Upper lobe of left lung (tissue), 4 donors: ENCODE measurements around the gene ZNF431.

Experiments used
- CTCF ChIP-seq, 6 experiments: fragments of 450-650 bp in 4 of 6; fragments of 200-600 bp in 2 of 6; sonication (generic) in 2 of 6; IDR thresholded peaks; one replicate each; pipeline ENCODE4 v1.5.1; 2016 to 2019; ENCODE audit warnings: antibody characterized with exemption in 6 of 6
- EP300 ChIP-seq, 4 donors: sonication (generic); formaldehyde crosslinking; IDR thresholded peaks; one replicate each; pipeline ENCODE4 v1.5.1; 2017; ENCODE audit warnings: antibody characterized with exemption in 4 of 4, control low read depth in 2 of 4
- POLR2A ChIP-seq, 4 donors: fragments of 450-650 bp; IDR thresholded peaks; one replicate each; pipeline ENCODE4 v1.5.1; 2016 to 2017; ENCODE audit warnings: antibody characterized with exemption in 4 of 4, mild to moderate bottlenecking in 2 of 4

DNA sequence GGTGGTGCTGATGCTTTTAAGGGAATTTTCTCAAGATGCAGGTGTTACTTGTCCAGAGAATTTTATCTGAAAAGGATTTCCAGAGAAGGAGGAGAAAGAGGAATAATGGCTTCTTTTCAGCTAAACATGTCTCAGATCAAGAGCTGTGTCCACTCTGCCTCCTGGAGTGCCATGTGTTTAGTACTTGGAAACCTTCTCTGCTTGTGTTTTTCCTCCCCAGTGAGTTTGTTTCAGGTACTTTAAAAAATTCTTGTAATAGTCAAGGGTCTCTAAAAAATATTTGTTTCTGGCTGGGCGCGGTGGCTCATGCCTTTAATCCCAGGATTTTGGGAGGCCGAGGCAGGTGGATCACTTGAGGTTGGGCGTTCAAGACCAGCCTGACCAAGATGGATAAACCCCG lies 22.7 kb downstream of the ZNF431 start:
- no peak for TF ChIP-seq EP300 (IDR thresholded peaks at IDR 0.05)
- no peak for TF ChIP-seq CTCF (IDR thresholded peaks at IDR 0.05)
- TF ChIP-seq POLR2A (IDR thresholded peaks at IDR 0.05): no peak
